Neural progenitor cell (in vitro differentiated cells): ENCODE measurements around the gene SNX12.

Experiments
- CTCF ChIP-seq: fragments of 200-600 bp; sonication (generic); IDR thresholded peaks from 2 replicates; pipeline ENCODE4 v1.5.1; 2017; ENCODE audit warnings: antibody characterized with exemption, mild to moderate bottlenecking
- EZH2 ChIP-seq: fragments of 200-600 bp; sonication (generic); IDR thresholded peaks from 2 replicates; pipeline ENCODE4 v1.6.1; 2017; ENCODE audit warnings: antibody characterized with exemption, mild to moderate bottlenecking, moderate library complexity
- EZH2phosphoT487 ChIP-seq: fragments of 200-600 bp; sonication (generic); IDR thresholded peaks from 2 replicates; pipeline ENCODE4 v1.6.1; 2017; ENCODE audit warnings: antibody characterized with exemption

GRCh38 chrX:71095555-71095980 lies 27.4 kb upstream of the SNX12 start, which contains the start of gene FOXO4:
- TF ChIP-seq CTCF (no peak), EZH2 (no peak), EZH2phosphoT487 (no peak)
